ENCODE data around the gene RTP2. TPM values are rescaled to one million over a fixed set of nuclear protein-coding genes. Genes with fewer than 3 reads are reported as not detected.
A peak's percentile ranks its signal among the peaks of the same experiment; 100 is the strongest.

Gene RTP2, protein sequence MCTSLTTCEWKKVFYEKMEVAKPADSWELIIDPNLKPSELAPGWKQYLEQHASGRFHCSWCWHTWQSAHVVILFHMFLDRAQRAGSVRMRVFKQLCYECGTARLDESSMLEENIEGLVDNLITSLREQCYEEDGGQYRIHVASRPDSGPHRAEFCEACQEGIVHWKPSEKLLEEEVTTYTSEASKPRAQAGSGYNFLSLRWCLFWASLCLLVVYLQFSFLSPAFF
- not detected in 2 replicates for total RNA-seq
- long read RNA-seq: 0 reads

DNA sequence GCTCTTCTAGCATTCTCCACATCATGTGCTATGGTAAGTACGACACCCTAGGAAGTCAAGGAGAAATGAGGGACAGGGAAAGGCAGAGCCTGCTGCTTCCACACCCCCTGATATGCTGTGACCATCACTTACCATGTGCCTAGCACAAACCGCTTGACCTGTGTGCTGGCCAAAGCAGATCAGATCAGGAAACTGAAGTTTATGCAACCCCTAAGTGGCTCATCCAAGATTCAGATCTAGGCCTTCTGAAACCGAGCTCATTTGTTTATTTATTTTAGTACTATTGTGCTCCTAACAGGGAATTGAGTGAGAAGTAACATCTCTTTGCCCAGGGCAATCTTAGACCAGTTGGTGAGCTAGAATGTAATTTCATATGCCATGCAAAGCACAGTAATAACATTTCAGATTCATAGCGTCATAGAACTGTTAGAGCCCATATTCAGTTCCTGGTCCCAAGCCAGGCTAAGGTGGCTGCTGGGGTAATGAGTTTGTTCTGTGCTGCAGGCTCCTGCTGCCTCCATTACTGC is at the start of gene RTP2:
TSS of gene RTP2 (minus strand) at position 51 of the 527 bp plus-strand sequence. CDS start 429 bp downstream, outside the sequence.
- H3K9me3 Mint-ChIP-seq: no peaks in the 10 kb centered on the region
- TF ChIP-seq, protein P1, sequence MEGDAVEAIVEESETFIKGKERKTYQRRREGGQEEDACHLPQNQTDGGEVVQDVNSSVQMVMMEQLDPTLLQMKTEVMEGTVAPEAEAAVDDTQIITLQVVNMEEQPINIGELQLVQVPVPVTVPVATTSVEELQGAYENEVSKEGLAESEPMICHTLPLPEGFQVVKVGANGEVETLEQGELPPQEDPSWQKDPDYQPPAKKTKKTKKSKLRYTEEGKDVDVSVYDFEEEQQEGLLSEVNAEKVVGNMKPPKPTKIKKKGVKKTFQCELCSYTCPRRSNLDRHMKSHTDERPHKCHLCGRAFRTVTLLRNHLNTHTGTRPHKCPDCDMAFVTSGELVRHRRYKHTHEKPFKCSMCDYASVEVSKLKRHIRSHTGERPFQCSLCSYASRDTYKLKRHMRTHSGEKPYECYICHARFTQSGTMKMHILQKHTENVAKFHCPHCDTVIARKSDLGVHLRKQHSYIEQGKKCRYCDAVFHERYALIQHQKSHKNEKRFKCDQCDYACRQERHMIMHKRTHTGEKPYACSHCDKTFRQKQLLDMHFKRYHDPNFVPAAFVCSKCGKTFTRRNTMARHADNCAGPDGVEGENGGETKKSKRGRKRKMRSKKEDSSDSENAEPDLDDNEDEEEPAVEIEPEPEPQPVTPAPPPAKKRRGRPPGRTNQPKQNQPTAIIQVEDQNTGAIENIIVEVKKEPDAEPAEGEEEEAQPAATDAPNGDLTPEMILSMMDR (conservative IDR thresholded peaks at IDR 0.05): no peak
- no peak within 1 kb of the TSS for H3K4me3 Mint-ChIP-seq
- H3K27ac Mint-ChIP-seq (ENCODE audit: unreplicated experiment): no peak within 1 kb of the TSS
- no peaks in the 10 kb centered on the region for H3K4me1 Mint-ChIP-seq
- no peaks in the 10 kb centered on the region for H3K36me3 Mint-ChIP-seq (ENCODE audit: low read depth)
- DNase-seq (ENCODE audit: low read depth, low spot score): no peak
- no peaks in the 10 kb centered on the region for H3K27me3 Mint-ChIP-seq (ENCODE audit: low read depth)

DNA sequence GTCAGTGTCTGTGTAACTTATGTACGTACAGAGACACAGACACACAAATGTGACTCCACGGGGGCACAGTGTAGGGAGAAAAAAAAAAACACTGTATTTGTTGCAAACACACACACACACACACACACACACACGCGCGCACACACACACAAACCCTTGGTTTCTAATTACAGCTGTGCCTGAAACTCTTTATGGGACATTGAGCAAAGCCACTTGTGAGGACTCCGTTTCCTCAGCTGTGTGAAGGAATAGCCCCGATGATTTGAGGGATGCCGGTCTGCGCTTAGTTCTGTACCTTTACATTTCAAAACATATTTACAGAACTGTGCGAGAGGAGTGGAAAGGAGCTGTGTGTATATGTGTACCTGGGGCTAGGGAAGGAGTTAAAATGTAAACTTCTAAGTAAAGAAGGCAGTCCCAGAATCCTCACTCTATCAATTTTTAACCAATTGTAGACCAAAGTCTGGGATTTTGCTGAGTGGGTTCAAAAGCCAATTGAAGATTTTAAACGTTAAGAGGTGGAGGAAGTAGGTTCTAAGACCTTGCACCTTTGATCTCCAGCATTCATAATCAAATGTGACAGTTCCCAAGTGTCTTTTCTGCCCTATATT is 48.3 kb upstream of the RTP2 start:
- TF ChIP-seq, protein P1 (conservative IDR thresholded peaks at IDR 0.05): no peak
- no peak overlapping the region for H3K27ac Mint-ChIP-seq (ENCODE audit: unreplicated experiment)

DNA sequence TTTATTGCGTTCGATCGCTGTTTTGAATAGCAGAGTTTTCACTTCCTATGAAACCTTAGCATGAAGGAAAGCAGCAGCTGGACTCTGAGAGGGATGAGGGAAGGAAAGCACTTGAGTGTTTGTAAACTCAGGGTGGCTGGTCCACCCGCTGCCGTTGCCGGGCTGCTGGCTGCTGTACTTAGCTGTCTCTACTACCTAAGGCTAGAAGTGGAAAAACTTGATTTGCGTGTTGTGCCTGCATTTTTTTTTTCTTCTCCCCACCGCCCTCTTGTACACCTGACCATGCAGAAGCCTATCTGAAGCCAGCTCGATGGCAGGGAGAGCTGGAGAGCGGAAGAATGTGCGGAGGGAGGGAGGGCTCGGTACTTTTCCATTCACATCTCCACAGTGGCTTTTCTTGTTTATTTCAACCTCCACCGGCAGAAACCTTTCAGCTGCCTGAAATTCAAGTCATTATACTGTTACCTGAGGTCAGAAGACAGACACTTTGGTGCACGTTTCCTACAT is 47.7 kb upstream of the RTP2 start:
- no peak overlapping the region for H3K27ac Mint-ChIP-seq (ENCODE audit: unreplicated experiment)

More for the DNA sequence above, 48.3 kb upstream of the RTP2 start:
- H3K4me3 Mint-ChIP-seq: peak overlapping the region; percentile 90
- peaks cover 52% of the 10 kb centered on the region for H3K4me1 Mint-ChIP-seq
- H3K27me3 Mint-ChIP-seq (ENCODE audit: low read depth): peaks cover 5% of the 10 kb centered on the region
- no peaks in the 10 kb centered on the region for H3K36me3 Mint-ChIP-seq (ENCODE audit: low read depth)
- no peaks in the 10 kb centered on the region for H3K9me3 Mint-ChIP-seq
- DNase-seq (ENCODE audit: low read depth, low spot score): no peak

DNA sequence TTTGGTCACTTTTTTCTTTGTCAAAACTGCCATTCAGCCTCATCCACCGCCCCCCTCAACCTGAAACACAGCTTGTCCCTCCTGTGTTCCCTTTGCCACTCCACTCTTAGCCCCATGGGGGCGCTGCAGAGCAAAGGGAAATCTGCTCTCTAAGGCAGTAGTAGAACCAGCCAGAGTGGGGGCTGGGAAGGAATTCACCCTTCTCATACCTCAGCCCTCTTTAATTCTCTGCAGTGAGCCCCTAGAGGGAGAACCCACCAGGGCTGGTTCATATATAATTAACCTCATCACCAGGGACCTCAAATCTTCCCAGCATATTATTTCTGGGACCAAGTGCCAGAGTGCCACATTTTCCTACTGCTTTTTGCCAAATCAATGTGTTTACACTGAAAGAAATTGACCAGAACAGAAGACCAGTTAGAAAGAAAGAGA is 45.7 kb upstream of the RTP2 start:
- peak overlapping the region; percentile 58 for H3K27ac Mint-ChIP-seq (ENCODE audit: unreplicated experiment)
- peaks cover 53% of the 10 kb centered on the region for H3K4me1 Mint-ChIP-seq
- H3K4me3 Mint-ChIP-seq: peak overlapping the region; percentile 88
- peak; percentile 91 for DNase-seq (ENCODE audit: low read depth, low spot score)
- TF ChIP-seq, protein P1 (conservative IDR thresholded peaks at IDR 0.05): peak; percentile 97
- H3K36me3 Mint-ChIP-seq (ENCODE audit: low read depth): no peaks in the 10 kb centered on the region
- peaks cover 10% of the 10 kb centered on the region for H3K27me3 Mint-ChIP-seq (ENCODE audit: low read depth)
- H3K9me3 Mint-ChIP-seq: no peaks in the 10 kb centered on the region

More for the DNA sequence above, 47.7 kb upstream of the RTP2 start:
- TF ChIP-seq, protein P1 (conservative IDR thresholded peaks at IDR 0.05): no peak
- Mint-ChIP-seq H3K4me3 (peak overlapping the region; percentile 90), H3K36me3 (ENCODE audit: low read depth) (no peaks in the 10 kb centered on the region), H3K4me1 (peaks cover 53% of the 10 kb centered on the region), H3K27me3 (ENCODE audit: low read depth) (peaks cover 5% of the 10 kb centered on the region), H3K9me3 (no peaks in the 10 kb centered on the region)
- DNase-seq (ENCODE audit: low read depth, low spot score): no peak

DNA sequence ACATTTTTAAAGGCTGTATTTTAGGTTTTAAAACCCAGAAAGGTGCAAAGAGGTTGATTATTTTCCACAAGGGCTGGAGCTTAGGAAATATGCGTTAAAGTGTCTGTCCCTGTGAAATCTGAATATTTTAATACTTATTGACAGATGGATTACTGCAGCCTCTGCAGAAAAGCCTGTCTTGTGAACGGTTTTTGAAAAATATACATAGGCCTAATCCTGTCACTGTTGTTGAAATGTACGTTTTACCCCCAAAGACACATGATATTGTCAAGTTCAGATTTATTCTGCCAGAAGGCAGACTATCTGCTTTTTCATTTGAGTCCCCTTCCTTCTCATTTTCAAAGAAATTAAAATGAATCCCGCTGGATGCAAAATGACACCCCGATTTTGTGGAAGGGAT is 45.1 kb upstream of the RTP2 start:
- Mint-ChIP-seq H3K9me3 (no peaks in the 10 kb centered on the region), H3K27me3 (ENCODE audit: low read depth) (peaks cover 10% of the 10 kb centered on the region), H3K36me3 (ENCODE audit: low read depth) (no peaks in the 10 kb centered on the region), H3K27ac (ENCODE audit: unreplicated experiment) (no peak overlapping the region), H3K4me3 (peak overlapping the region; percentile 88), H3K4me1 (peaks cover 53% of the 10 kb centered on the region)
- TF ChIP-seq, protein P1 (conservative IDR thresholded peaks at IDR 0.05): no peak
- no peak for DNase-seq (ENCODE audit: low read depth, low spot score)
